NT2/D1 (cell line): ENCODE measurements around the gene KCNK6.

Experiments used
- DNase-seq: peaks from one replicate; pipeline ENCODE4 v3.0.0-alpha.2; 2011; ENCODE audit warnings: low read depth, low spot score
- H3K27me3 ChIP-seq: 2 replicates; pipeline ENCODE4 v1.6.0; 2011; ENCODE audit warnings: mild to moderate bottlenecking; ENCODE audit not compliant: insufficient read length, insufficient read depth
- H3K36me3 ChIP-seq: 2 replicates; pipeline ENCODE4 v1.6.1; 2011; ENCODE audit warnings: mild to moderate bottlenecking, low read length, mixed read lengths; ENCODE audit not compliant: insufficient read depth, insufficient read length
- H3K4me1 ChIP-seq: 2 replicates; pipeline ENCODE4 v1.5.1; 2011; ENCODE audit not compliant: insufficient read depth, insufficient read length
- H3K4me3 ChIP-seq: 2 replicates; pipeline ENCODE4 v1.5.1; 2011; ENCODE audit warnings: low read depth; ENCODE audit not compliant: insufficient read length
- H3K9ac ChIP-seq: 2 replicates; pipeline ENCODE4 v1.6.0; 2011; ENCODE audit warnings: low read depth; ENCODE audit not compliant: insufficient read length
- H3K9me3 ChIP-seq: 2 replicates; pipeline ENCODE4 v1.5.1; 2011; ENCODE audit warnings: mild to moderate bottlenecking, low read length; ENCODE audit not compliant: insufficient read depth
- SUZ12 ChIP-seq: IDR thresholded peaks from 2 replicates; pipeline ENCODE4 v1.6.1; 2011; ENCODE audit not compliant: insufficient read length, insufficient read depth; ENCODE audit errors: extremely low read depth
- YY1 ChIP-seq: IDR thresholded peaks from 2 replicates; pipeline ENCODE4 v1.6.1; 2011; ENCODE audit not compliant: insufficient read length, insufficient read depth
- ZNF274 ChIP-seq: IDR thresholded peaks from 2 replicates; pipeline ENCODE4 v1.6.1; 2011; ENCODE audit warnings: mild to moderate bottlenecking, low read depth, low read length

Gene KCNK6

DNA sequence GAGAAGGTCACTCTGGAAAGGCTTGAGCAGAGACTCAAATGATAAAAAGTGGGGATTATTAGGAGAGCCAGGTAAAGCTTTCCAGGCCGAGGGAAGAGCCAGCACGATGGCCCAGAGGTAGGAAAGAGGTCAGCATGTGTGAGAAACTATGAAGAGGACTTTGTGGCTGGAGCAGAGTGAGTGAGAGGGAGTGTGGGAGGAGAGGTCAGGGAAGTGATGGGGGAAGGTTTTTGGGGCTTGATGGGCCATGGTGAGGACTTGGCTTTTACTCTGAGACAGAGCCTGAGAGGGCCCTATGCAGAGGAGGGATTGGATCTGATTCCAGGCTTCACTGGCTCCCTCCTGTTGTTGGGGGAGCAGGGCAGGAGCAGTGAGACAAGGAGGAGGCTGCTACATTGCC, 21.3 kb downstream of the KCNK6 start:
- no peak for DNase-seq
- Histone ChIP-seq H3K9ac (no peak overlapping the region), H3K4me1 (peaks cover 3% of the 10 kb centered on the region), H3K4me3 (no peak overlapping the region), H3K36me3 (no peaks in the 10 kb centered on the region), H3K9me3 (no peaks in the 10 kb centered on the region), H3K27me3 (no peaks in the 10 kb centered on the region)
- TF ChIP-seq ZNF274 (no peak), YY1 (no peak), SUZ12 (no peak)

DNA sequence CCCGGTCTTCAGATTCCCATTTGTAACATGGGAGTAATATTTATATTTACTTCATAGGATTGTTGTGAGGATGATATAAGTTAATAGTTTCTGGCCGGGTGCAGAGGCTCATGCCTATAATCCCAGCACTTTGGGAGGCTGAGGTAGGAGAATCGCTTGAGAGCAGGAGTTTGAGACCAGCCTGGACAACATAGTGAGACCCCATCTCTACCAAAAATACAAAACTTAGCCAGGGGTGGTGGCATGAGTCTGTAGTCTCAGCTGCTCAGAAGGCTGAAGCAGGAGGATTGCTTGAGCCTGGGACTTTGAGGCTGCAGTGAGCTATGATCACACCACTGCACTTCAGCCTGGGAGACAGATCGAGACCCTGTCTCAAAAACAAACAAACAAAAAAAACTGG, 27.2 kb downstream of the KCNK6 start:
- H3K27me3 ChIP-seq, result no peaks in the 10 kb centered on the region
- DNase-seq, result no peak
- H3K4me1 ChIP-seq, result peaks cover under 1% of the 10 kb centered on the region
- no peak overlapping the region for H3K4me3 ChIP-seq
- H3K36me3 ChIP-seq, result no peaks in the 10 kb centered on the region
- no peaks in the 10 kb centered on the region for H3K9me3 ChIP-seq
- TF ChIP-seq ZNF274 (no peak), YY1 (no peak), SUZ12 (no peak)
- H3K9ac ChIP-seq, result no peak overlapping the region

DNA sequence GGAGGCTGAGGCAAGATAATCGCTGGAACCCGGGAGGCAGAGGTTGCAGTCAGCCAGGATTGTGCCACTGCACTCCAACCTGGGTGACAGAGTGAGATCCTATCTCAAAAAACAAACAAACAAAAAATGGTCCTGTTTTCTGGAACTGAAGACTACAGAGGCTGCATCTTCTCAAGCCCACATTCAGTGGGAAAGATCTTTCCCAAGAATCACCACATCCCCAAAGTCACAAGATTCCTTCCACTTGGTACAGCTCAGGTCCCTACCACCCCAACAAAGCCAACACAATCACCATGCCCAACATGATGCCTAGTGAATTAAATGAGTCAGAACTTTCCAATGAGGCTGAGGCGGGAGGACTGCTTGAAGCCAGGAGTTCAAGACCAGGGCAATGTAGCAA, 31.2 kb downstream of the KCNK6 start:
- Histone ChIP-seq H3K9me3 (no peaks in the 10 kb centered on the region), H3K9ac (no peak overlapping the region), H3K4me1 (peaks cover 6% of the 10 kb centered on the region), H3K36me3 (no peaks in the 10 kb centered on the region), H3K27me3 (no peaks in the 10 kb centered on the region), H3K4me3 (no peak overlapping the region)
- TF ChIP-seq SUZ12, result no peak
- no peak for TF ChIP-seq ZNF274
- DNase-seq, result no peak

DNA sequence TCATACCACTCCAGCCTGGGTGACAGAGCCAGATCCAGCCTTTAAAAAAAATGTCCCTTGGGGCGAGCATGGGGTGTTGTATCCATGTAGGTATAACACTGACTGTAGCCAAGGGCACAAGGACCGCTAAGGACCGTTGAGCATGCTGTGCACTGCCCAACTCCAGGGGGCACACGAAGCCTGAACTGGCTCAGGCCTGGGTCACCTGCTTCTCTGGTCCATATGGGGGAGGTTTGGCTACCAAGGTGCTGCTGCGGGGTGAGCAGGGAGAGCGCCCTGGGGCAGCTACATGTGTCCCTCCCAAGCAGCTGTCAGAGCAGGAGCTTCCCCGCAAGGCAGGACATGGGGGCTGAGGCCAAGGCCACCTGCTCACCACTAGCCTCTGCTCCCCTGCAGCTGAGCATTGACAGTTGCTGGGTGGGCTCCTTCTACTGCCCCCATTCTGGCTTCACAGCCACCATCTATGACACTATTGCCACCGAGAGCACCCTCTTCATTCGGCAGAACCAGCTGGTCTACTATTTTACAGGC, 32.3 kb downstream of the KCNK6 start:
- peaks cover 6% of the 10 kb centered on the region for H3K4me1 ChIP-seq
- TF ChIP-seq ZNF274 (no peak), SUZ12 (no peak)
- no peak overlapping the region for H3K4me3 ChIP-seq
- no peak overlapping the region for H3K9ac ChIP-seq
- no peak for DNase-seq
- peaks cover 7% of the 10 kb centered on the region for H3K27me3 ChIP-seq
- H3K9me3 ChIP-seq, result no peaks in the 10 kb centered on the region
- no peaks in the 10 kb centered on the region for H3K36me3 ChIP-seq

DNA sequence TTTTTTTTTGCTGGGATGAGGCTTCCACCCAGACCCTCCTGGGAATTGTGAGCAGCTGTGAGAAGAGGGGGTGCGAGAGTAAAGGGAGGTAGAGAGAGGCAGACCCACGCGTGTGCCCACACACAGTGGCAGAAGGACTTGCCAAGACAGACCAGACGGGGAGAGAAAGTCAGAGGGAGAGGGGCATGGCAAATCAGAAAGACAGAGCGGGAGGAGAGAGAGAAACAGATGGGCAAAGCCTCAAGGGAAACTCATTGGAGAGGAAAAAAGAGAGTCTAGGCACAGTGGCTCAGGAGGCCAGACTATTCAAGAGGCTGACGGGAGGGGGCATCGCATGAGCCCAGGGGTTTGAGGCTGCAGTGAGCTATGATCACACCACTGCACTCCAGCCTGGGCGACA, 33.0 kb downstream of the KCNK6 start:
- no peak overlapping the region for H3K4me3 ChIP-seq
- peaks cover 7% of the 10 kb centered on the region for H3K27me3 ChIP-seq
- no peaks in the 10 kb centered on the region for H3K9me3 ChIP-seq
- H3K9ac ChIP-seq, result no peak overlapping the region
- no peak for DNase-seq
- TF ChIP-seq ZNF274 (no peak), SUZ12 (no peak), YY1 (no peak)
- H3K4me1 ChIP-seq, result peaks cover 6% of the 10 kb centered on the region
- no peaks in the 10 kb centered on the region for H3K36me3 ChIP-seq

DNA sequence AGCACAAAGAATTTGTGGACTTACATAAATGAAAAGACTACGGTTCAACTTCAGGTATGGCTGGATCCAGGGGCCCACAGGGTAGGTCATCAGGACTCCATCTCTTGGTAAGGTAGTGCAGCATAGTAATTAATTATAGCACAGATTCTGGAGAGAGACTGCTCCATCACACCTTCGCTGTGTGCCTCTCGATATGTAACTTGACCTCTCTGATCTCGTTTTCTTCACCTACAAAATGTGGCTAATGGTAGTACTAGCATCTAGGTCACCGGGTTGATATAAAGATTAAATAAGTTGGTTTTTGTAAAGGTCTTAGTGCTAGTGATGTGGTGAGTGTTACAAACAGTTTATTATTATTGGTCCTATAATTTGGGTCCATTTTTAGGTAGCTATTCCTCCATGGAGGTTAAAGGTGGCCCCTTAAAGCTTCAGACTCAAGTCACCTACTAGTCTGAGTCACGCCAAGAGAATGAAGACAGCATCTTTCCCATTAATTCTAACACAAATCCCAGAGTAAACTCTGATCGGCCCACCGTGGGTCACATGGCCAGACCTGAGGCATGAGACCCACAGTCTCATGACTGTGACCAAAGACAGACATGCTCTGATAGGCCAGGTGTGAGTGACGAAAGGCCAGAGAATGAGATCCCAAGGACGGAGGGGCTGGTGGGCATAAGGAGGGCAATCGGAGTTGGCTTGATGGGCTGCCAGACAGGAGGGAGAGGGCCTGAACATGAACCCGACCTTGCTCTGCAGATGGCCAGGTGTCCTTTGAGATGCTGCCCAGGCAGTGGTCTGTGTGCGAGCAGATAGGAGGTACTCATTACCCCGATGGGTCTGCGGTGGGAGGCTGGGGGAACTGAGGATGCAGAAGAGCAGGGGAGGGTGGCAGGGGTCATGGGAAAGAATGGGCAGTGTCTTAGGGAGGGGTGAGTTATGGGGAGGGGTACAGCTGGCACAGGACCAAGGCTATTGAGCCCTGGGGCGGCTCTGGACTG, 36.4 kb downstream of the KCNK6 start:
- H3K4me3 ChIP-seq, result no peak overlapping the region
- peaks cover 30% of the 10 kb centered on the region for H3K27me3 ChIP-seq
- H3K9me3 ChIP-seq, result no peaks in the 10 kb centered on the region
- H3K9ac ChIP-seq, result no peak overlapping the region
- DNase-seq, result no peak
- H3K4me1 ChIP-seq, result peaks cover 6% of the 10 kb centered on the region
- no peaks in the 10 kb centered on the region for H3K36me3 ChIP-seq
- no peak for TF ChIP-seq SUZ12
- TF ChIP-seq YY1, result no peak
- no peak for TF ChIP-seq ZNF274

DNA sequence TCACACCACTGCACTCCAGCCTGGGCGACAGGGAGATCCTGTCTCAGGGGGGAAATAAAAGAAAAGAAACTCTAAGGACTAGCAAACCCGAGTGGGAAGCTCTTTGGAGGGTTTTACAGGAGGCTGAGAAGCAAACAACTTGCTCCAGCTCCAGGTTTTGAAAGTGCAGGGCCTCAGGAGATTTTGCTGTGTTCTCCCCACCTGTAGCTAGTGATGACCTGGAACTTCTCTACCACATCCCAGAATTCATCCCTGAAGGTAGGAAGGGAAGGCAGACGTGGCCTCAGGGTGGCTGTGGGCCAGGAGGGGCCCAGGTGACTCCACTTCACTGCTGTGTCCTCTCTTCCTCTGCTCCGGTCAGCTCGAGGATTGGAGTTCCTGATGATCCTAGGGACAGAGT, 38.4 kb downstream of the KCNK6 start:
- no peak for DNase-seq
- Histone ChIP-seq H3K4me1 (peaks cover 5% of the 10 kb centered on the region), H3K27me3 (peaks cover 36% of the 10 kb centered on the region), H3K9ac (no peak overlapping the region), H3K9me3 (no peaks in the 10 kb centered on the region), H3K36me3 (no peaks in the 10 kb centered on the region), H3K4me3 (no peak overlapping the region)
- no peak for TF ChIP-seq YY1
- no peak for TF ChIP-seq ZNF274
- TF ChIP-seq SUZ12, result no peak
